ENCODE results near the gene DNAH3. TPM values are rescaled to one million over a fixed set of nuclear protein-coding genes. Genes with fewer than 3 reads are reported as not detected.

The DNAH3 gene
- total RNA-seq, 1 experiment from 2014 or later = 0.57 TPM

DNA sequence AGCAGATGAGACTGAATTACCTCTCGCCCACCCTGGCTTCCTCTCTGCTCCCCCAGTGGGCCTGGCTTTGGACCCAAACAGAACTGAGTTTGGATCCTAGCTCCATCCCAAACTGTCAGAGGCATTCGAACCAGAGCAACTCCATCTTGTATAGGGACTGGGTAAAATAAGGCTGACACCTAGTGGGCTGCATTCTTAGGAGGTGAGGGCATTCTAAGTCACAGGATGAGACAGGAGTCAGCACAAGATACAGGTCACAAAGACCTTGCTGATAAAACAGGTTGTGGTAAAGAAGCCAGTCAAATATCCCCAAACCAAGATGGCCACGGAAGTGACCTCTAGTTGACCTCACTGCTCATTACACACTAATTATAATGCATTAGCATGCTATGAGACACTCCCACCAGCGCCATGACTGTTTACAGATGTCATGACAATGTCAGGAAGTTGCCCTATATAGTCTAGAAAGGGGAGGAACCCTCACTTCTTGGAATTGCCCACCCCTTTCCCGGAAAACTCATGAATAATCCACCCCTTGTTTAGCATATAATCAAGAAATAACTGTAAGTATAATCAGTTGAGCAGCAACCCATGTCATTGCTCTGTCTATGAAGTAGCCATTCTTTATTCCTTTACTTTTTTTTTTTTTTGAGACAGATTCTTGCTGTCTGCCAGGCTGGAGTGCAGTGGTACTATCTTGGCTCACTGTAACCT is 205.6 kb downstream of the DNAH3 start:
- Mint-ChIP-seq H3K27me3 (ENCODE audit: low read depth) (no peaks in the 10 kb centered on the region), H3K4me1 (peaks cover 18% of the 10 kb centered on the region), H3K27ac (no peak overlapping the region), H3K36me3 (no peaks in the 10 kb centered on the region), H3K9me3 (no peaks in the 10 kb centered on the region), H3K4me3 (no peak overlapping the region)
- TF ChIP-seq FOXJ3 (CRISPR knock-in tag; IDR thresholded peaks at IDR 0.05; ENCODE audit: borderline replicate concordance) (no peak), KAT7 (CRISPR knock-in tag; IDR thresholded peaks at IDR 0.05; ENCODE audit: borderline replicate concordance) (no peak)
- TF ChIP-seq, protein P1, sequence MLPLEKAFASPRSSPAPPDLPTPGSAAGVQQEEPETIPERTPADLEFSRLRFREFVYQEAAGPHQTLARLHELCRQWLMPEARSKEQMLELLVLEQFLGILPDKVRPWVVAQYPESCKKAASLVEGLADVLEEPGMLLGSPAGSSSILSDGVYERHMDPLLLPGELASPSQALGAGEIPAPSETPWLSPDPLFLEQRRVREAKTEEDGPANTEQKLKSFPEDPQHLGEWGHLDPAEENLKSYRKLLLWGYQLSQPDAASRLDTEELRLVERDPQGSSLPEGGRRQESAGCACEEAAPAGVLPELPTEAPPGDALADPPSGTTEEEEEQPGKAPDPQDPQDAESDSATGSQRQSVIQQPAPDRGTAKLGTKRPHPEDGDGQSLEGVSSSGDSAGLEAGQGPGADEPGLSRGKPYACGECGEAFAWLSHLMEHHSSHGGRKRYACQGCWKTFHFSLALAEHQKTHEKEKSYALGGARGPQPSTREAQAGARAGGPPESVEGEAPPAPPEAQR (CRISPR knock-in tag; IDR thresholded peaks at IDR 0.05) = 0 out of 2 replicates have a peak, but pooled peaks have one; percentile 68
- ATAC-seq = no peak; the same call in 1 of the 2 replicates
- POLR2A ChIA-PET = no interaction called here
- CTCF ChIA-PET = interaction anchor here (0.6 kb wide), 1 partner anchor 94 kb away, joined by 4 read pairs; no protein-coding TSS in a partner anchor
- no peak for DNase-seq (ENCODE audit: low spot score)

DNA sequence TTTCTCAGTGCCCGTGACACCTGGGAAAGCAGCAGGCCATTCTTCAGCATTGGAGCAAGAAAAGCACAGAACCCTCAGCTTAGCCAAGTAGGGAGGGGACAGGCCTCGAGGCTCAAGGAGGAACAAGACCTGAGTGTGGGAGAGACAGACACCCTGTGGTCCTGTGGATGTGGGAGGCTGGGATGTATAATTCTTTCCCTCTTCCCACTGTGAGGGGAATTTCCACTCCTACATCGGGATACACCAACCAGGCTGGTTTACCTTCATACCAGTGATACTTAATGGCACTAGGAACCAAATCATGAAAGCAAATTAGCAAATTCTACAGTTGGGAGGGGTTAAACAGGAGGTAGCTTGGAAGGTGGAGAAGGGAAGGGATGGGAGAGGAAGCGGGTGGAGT is 208.4 kb downstream of the DNAH3 start:
- Mint-ChIP-seq H3K27me3 (ENCODE audit: low read depth) (no peaks in the 10 kb centered on the region), H3K27ac (no peak overlapping the region), H3K4me3 (no peak overlapping the region), H3K36me3 (no peaks in the 10 kb centered on the region), H3K9me3 (no peaks in the 10 kb centered on the region), H3K4me1 (peaks cover 18% of the 10 kb centered on the region)
- ChIA-PET POLR2A (no interaction called here), CTCF (interaction anchor here (1.2 kb wide), 1 partner anchor 60 kb away, joined by 3 read pairs; no protein-coding TSS in a partner anchor)
- ATAC-seq = no peak
- DNase-seq (ENCODE audit: low spot score) = no peak
- TF ChIP-seq, protein P2, sequence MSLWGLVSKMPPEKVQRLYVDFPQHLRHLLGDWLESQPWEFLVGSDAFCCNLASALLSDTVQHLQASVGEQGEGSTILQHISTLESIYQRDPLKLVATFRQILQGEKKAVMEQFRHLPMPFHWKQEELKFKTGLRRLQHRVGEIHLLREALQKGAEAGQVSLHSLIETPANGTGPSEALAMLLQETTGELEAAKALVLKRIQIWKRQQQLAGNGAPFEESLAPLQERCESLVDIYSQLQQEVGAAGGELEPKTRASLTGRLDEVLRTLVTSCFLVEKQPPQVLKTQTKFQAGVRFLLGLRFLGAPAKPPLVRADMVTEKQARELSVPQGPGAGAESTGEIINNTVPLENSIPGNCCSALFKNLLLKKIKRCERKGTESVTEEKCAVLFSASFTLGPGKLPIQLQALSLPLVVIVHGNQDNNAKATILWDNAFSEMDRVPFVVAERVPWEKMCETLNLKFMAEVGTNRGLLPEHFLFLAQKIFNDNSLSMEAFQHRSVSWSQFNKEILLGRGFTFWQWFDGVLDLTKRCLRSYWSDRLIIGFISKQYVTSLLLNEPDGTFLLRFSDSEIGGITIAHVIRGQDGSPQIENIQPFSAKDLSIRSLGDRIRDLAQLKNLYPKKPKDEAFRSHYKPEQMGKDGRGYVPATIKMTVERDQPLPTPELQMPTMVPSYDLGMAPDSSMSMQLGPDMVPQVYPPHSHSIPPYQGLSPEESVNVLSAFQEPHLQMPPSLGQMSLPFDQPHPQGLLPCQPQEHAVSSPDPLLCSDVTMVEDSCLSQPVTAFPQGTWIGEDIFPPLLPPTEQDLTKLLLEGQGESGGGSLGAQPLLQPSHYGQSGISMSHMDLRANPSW (CRISPR knock-in tag; conservative IDR thresholded peaks at IDR 0.05; ENCODE audit: low read depth) = no peak
- TF ChIP-seq SP1 (CRISPR knock-in tag; conservative IDR thresholded peaks at IDR 0.05) (no peak), SOX15 (CRISPR knock-in tag; IDR thresholded peaks at IDR 0.05) (no peak), CREM (CRISPR knock-in tag; IDR thresholded peaks at IDR 0.05) (no peak), MXD4 (CRISPR knock-in tag; IDR thresholded peaks at IDR 0.05; ENCODE audit: borderline replicate concordance) (no peak), ZNF671 (CRISPR knock-in tag; IDR thresholded peaks at IDR 0.05) (no peak), ZNF232 (CRISPR knock-in tag; IDR thresholded peaks at IDR 0.05) (no peak), HMGA2 (CRISPR knock-in tag; IDR thresholded peaks at IDR 0.05) (no peak), JAZF1 (CRISPR knock-in tag; IDR thresholded peaks at IDR 0.05) (no peak), PRRX2 (CRISPR knock-in tag; IDR thresholded peaks at IDR 0.05) (no peak), GABPB1 (CRISPR knock-in tag; IDR thresholded peaks at IDR 0.05) (no peak), RORB (CRISPR knock-in tag; IDR thresholded peaks at IDR 0.05) (no peak), NR1H2 (CRISPR knock-in tag; IDR thresholded peaks at IDR 0.05) (no peak)
- TF ChIP-seq, protein P3, sequence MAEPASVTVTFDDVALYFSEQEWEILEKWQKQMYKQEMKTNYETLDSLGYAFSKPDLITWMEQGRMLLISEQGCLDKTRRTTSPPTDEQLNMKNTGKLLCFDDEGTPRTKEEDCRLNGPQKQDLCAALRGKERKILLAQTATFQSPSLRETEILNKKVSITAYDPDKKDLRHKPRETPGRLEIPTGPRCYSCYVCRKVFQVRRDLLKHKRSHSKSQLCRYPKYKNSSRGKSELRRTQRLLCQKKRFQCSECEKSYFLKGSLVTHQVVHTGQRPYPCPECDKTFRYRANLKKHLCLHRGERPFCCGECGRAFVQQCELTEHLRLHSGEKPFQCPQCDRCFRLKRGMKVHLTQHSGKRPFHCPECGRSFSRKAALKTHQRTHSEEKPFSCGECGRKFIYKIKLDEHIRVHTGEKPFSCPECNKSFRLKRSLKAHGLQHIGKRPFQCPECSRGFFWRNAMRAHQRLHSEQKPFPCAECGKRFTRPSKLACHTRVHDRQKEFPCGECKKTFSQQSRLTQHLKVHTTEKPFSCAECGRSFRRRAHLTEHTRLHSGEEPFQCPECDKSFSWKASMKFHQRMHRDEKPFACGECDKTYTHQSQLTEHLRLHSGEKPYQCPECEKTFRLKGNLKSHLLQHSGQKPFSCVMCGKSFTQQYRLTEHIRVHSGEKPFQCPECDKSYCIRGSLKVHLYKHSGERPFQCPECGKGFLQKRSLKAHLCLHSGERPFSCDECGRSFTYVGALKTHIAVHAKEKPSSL (CRISPR knock-in tag; conservative IDR thresholded peaks at IDR 0.05) = no peak
- TF ChIP-seq, protein P4, sequence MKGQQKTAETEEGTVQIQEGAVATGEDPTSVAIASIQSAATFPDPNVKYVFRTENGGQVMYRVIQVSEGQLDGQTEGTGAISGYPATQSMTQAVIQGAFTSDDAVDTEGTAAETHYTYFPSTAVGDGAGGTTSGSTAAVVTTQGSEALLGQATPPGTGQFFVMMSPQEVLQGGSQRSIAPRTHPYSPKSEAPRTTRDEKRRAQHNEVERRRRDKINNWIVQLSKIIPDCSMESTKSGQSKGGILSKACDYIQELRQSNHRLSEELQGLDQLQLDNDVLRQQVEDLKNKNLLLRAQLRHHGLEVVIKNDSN (CRISPR knock-in tag; IDR thresholded peaks at IDR 0.05) = no peak
- TF ChIP-seq, protein P5, sequence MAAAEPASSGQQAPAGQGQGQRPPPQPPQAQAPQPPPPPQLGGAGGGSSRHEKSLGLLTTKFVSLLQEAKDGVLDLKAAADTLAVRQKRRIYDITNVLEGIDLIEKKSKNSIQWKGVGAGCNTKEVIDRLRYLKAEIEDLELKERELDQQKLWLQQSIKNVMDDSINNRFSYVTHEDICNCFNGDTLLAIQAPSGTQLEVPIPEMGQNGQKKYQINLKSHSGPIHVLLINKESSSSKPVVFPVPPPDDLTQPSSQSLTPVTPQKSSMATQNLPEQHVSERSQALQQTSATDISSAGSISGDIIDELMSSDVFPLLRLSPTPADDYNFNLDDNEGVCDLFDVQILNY (CRISPR knock-in tag; IDR thresholded peaks at IDR 0.05) = no peak
- TF ChIP-seq, protein P6, sequence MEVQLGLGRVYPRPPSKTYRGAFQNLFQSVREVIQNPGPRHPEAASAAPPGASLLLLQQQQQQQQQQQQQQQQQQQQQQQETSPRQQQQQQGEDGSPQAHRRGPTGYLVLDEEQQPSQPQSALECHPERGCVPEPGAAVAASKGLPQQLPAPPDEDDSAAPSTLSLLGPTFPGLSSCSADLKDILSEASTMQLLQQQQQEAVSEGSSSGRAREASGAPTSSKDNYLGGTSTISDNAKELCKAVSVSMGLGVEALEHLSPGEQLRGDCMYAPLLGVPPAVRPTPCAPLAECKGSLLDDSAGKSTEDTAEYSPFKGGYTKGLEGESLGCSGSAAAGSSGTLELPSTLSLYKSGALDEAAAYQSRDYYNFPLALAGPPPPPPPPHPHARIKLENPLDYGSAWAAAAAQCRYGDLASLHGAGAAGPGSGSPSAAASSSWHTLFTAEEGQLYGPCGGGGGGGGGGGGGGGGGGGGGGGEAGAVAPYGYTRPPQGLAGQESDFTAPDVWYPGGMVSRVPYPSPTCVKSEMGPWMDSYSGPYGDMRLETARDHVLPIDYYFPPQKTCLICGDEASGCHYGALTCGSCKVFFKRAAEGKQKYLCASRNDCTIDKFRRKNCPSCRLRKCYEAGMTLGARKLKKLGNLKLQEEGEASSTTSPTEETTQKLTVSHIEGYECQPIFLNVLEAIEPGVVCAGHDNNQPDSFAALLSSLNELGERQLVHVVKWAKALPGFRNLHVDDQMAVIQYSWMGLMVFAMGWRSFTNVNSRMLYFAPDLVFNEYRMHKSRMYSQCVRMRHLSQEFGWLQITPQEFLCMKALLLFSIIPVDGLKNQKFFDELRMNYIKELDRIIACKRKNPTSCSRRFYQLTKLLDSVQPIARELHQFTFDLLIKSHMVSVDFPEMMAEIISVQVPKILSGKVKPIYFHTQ (CRISPR knock-in tag; IDR thresholded peaks at IDR 0.05) = no peak
- TF ChIP-seq, protein P7, sequence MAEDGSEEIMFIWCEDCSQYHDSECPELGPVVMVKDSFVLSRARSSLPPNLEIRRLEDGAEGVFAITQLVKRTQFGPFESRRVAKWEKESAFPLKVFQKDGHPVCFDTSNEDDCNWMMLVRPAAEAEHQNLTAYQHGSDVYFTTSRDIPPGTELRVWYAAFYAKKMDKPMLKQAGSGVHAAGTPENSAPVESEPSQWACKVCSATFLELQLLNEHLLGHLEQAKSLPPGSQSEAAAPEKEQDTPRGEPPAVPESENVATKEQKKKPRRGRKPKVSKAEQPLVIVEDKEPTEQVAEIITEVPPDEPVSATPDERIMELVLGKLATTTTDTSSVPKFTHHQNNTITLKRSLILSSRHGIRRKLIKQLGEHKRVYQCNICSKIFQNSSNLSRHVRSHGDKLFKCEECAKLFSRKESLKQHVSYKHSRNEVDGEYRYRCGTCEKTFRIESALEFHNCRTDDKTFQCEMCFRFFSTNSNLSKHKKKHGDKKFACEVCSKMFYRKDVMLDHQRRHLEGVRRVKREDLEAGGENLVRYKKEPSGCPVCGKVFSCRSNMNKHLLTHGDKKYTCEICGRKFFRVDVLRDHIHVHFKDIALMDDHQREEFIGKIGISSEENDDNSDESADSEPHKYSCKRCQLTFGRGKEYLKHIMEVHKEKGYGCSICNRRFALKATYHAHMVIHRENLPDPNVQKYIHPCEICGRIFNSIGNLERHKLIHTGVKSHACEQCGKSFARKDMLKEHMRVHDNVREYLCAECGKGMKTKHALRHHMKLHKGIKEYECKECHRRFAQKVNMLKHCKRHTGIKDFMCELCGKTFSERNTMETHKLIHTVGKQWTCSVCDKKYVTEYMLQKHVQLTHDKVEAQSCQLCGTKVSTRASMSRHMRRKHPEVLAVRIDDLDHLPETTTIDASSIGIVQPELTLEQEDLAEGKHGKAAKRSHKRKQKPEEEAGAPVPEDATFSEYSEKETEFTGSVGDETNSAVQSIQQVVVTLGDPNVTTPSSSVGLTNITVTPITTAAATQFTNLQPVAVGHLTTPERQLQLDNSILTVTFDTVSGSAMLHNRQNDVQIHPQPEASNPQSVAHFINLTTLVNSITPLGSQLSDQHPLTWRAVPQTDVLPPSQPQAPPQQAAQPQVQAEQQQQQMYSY (CRISPR knock-in tag; IDR thresholded peaks at IDR 0.05) = no peak
